ENCODE data around the gene REXO5. TPM values are rescaled to one million over a fixed set of nuclear protein-coding genes. Genes with fewer than 3 reads are reported as not detected.

Gene REXO5
- polyA plus RNA-seq, 1 donor (not counting 4 experiments of a cell fraction or from before 2014, with no cell fraction given): 2.6 TPM

DNA sequence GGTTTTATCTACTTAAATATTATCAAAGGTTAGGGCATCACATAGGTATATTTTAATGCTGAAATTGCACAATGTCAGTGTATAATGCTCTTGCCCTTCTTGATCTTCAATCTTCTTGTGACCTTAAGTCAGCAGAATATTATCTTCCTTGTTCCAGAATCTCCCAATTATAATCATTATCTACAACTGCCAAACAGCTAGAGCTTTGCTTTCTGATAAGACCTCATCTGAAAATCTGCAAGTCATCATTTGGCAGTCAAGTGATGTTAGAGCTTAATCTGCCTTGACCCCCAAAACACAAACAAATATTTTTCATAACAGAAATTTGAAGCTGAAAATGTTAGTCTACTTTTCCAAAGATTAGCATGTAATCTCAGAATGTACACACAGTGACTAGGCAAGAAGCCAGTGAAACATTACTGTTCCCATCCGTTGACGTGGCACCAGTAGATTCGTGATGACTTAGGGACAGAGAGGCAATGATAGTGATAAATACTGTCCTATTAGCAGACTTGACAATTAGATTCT is 19.8 kb downstream of the REXO5 start:
- Histone ChIP-seq H3K27me3 (ENCODE audit: control insufficient read depth, extremely low read depth, insufficient read depth, low read length) (no peaks in the 10 kb centered on the region), H3K36me3 (ENCODE audit: control insufficient read depth in 2 of 2, extremely low read depth in 1 of 2, insufficient read depth in 2 of 2, low read length in 2 of 2) (peaks cover 1 to 5% of the 10 kb centered on the region in 2 experiments), H3K79me2 (ENCODE audit: control insufficient read depth, insufficient read depth, low read length) (no peaks in the 10 kb centered on the region), H3K27ac (ENCODE audit: control insufficient read depth, insufficient read depth, low read length) (no peak overlapping the region), H2AFZ (ENCODE audit: control insufficient read depth, low read length) (no peak overlapping the region), H3K9me1 (ENCODE audit: control insufficient read depth, extremely low read depth, insufficient read depth, low read length) (no peaks in the 10 kb centered on the region), H3K4me2 (ENCODE audit: control insufficient read depth, extremely low read depth, insufficient read depth, low read depth, low read length) (no peak overlapping the region), H3K4me3 (ENCODE audit: control insufficient read depth in 2 of 3, extremely low read depth in 1 of 3, insufficient read depth in 2 of 3, low read depth in 1 of 3, low read length in 3 of 3) (no peak overlapping the region), H4K20me1 (ENCODE audit: control insufficient read depth, extremely low read depth, insufficient read depth, low read length) (no peaks in the 10 kb centered on the region), H3K9ac (ENCODE audit: control insufficient read depth, extremely low read depth, insufficient read depth, low read length) (no peak overlapping the region), H3K9me3 (ENCODE audit: control insufficient read depth, low read depth, low read length) (no peaks in the 10 kb centered on the region), H3K4me1 (ENCODE audit: control insufficient read depth, extremely low read depth, insufficient read depth, low read length) (no peaks in the 10 kb centered on the region)
- no peak for TF ChIP-seq EZH2 (IDR thresholded peaks at IDR 0.05; ENCODE audit: low read length)
- no peak for FAIRE-seq
- dilution Hi-C loops (cut with MboI; ENCODE audit: extremely low pct_ligation_motif_present, low sequenced_read_pairs): no loop called here
- DNase-seq (ENCODE audit: low read depth, low spot score): no peak

GRCh38 chr16:20829536-20829935 is 23.2 kb downstream of the REXO5 start:
- H3K9me1 ChIP-seq (ENCODE audit: control insufficient read depth, extremely low read depth, insufficient read depth, low read length): no peaks in the 10 kb centered on the region
- no peaks in the 10 kb centered on the region for H3K4me1 ChIP-seq (ENCODE audit: control insufficient read depth, extremely low read depth, insufficient read depth, low read length)
- no peak overlapping the region for H2AFZ ChIP-seq (ENCODE audit: control insufficient read depth, low read length)
- H3K27me3 ChIP-seq (ENCODE audit: control insufficient read depth, extremely low read depth, insufficient read depth, low read length): no peaks in the 10 kb centered on the region
- H4K20me1 ChIP-seq (ENCODE audit: control insufficient read depth, extremely low read depth, insufficient read depth, low read length): no peaks in the 10 kb centered on the region
- H3K4me3 ChIP-seq (ENCODE audit: control insufficient read depth in 2 of 3, extremely low read depth in 1 of 3, insufficient read depth in 2 of 3, low read depth in 1 of 3, low read length in 3 of 3): no peak overlapping the region
- FAIRE-seq (no peak), DNase-seq (ENCODE audit: low read depth, low spot score) (no peak)
- no peaks in the 10 kb centered on the region for H3K9me3 ChIP-seq (ENCODE audit: control insufficient read depth, low read depth, low read length)
- H3K4me2 ChIP-seq (ENCODE audit: control insufficient read depth, extremely low read depth, insufficient read depth, low read depth, low read length): no peak overlapping the region
- peaks cover 1 to 2% of the 10 kb centered on the region in 2 experiments for H3K36me3 ChIP-seq (ENCODE audit: control insufficient read depth in 2 of 2, extremely low read depth in 1 of 2, insufficient read depth in 2 of 2, low read length in 2 of 2)
- H3K9ac ChIP-seq (ENCODE audit: control insufficient read depth, extremely low read depth, insufficient read depth, low read length): no peak overlapping the region
- no peak for TF ChIP-seq EZH2 (IDR thresholded peaks at IDR 0.05; ENCODE audit: low read length)
- no peak for TF ChIP-seq CTCF (optimal IDR thresholded peaks at IDR 0.05 in 1 of 3, IDR thresholded peaks at IDR 0.05 in 1 of 3, conservative IDR thresholded peaks at IDR 0.05 in 1 of 3; ENCODE audit: extremely low read depth in 1 of 3, insufficient read depth in 2 of 3, low read length in 3 of 3)
- no peaks in the 10 kb centered on the region for H3K79me2 ChIP-seq (ENCODE audit: control insufficient read depth, insufficient read depth, low read length)
- H3K27ac ChIP-seq (ENCODE audit: control insufficient read depth, insufficient read depth, low read length): no peak overlapping the region
- dilution Hi-C loops (cut with MboI; ENCODE audit: extremely low pct_ligation_motif_present, low sequenced_read_pairs): no loop called here

- no peak overlapping the region for H3K9ac ChIP-seq (ENCODE audit: control insufficient read depth, extremely low read depth, insufficient read depth, low read length)
- dilution Hi-C loops (cut with MboI; ENCODE audit: extremely low pct_ligation_motif_present, low sequenced_read_pairs): no loop called here
- FAIRE-seq (no peak), DNase-seq (ENCODE audit: low read depth, low spot score) (no peak)
- H3K4me1 ChIP-seq (ENCODE audit: control insufficient read depth, extremely low read depth, insufficient read depth, low read length): no peaks in the 10 kb centered on the region
- H3K4me3 ChIP-seq (ENCODE audit: control insufficient read depth in 2 of 3, extremely low read depth in 1 of 3, insufficient read depth in 2 of 3, low read depth in 1 of 3, low read length in 3 of 3): no peak overlapping the region
- H4K20me1 ChIP-seq (ENCODE audit: control insufficient read depth, extremely low read depth, insufficient read depth, low read length): no peaks in the 10 kb centered on the region
- no peak overlapping the region for H3K27ac ChIP-seq (ENCODE audit: control insufficient read depth, insufficient read depth, low read length)
- H3K4me2 ChIP-seq (ENCODE audit: control insufficient read depth, extremely low read depth, insufficient read depth, low read depth, low read length): no peak overlapping the region
- H3K9me1 ChIP-seq (ENCODE audit: control insufficient read depth, extremely low read depth, insufficient read depth, low read length): no peaks in the 10 kb centered on the region
- TF ChIP-seq EZH2 (IDR thresholded peaks at IDR 0.05; ENCODE audit: low read length): no peak
- no peak for TF ChIP-seq CTCF (optimal IDR thresholded peaks at IDR 0.05 in 1 of 3, IDR thresholded peaks at IDR 0.05 in 1 of 3, conservative IDR thresholded peaks at IDR 0.05 in 1 of 3; ENCODE audit: extremely low read depth in 1 of 3, insufficient read depth in 2 of 3, low read length in 3 of 3)
- no peaks in the 10 kb centered on the region for H3K79me2 ChIP-seq (ENCODE audit: control insufficient read depth, insufficient read depth, low read length)
- peaks cover 1 to 2% of the 10 kb centered on the region in 2 experiments for H3K36me3 ChIP-seq (ENCODE audit: control insufficient read depth in 2 of 2, extremely low read depth in 1 of 2, insufficient read depth in 2 of 2, low read length in 2 of 2)
- no peaks in the 10 kb centered on the region for H3K27me3 ChIP-seq (ENCODE audit: control insufficient read depth, extremely low read depth, insufficient read depth, low read length)
- no peaks in the 10 kb centered on the region for H3K9me3 ChIP-seq (ENCODE audit: control insufficient read depth, low read depth, low read length)
- no peak overlapping the region for H2AFZ ChIP-seq (ENCODE audit: control insufficient read depth, low read length)
Observed at GRCh38 chr16:20830372-20830771, 24.0 kb downstream of the REXO5 start.
